CD14-positive monocyte (primary cell): Measurements from ENCODE around the gene TMEM164. TPM values are rescaled to one million over a fixed set of nuclear protein-coding genes. Genes with fewer than 3 reads are reported as not detected.

Experiments used
- DNase-seq, 3 donors: peaks; one replicate each; pipeline ENCODE4 v3.0.0-alpha.2; 2011 to 2022
- H2AFZ ChIP-seq: 2 replicates; pipeline ENCODE4 v1.6.0; 2012; ENCODE audit warnings: mild to moderate bottlenecking, low read depth, low read length, inconsistent platforms; ENCODE audit not compliant: insufficient read depth, poor library complexity, severe bottlenecking
- H3K27ac ChIP-seq, 2 donors: 1 replicate in 1 of 2; 2 replicates in 1 of 2; pipeline ENCODE4 v1.5.1; 2012 to 2013; ENCODE audit warnings: low read length in 2 of 2, control low read depth in 1 of 2, inconsistent platforms in 1 of 2, low read depth in 1 of 2, mild to moderate bottlenecking in 1 of 2
- H3K27me3 ChIP-seq, 2 donors: one replicate each; pipeline versions ENCODE4 v1.6.0 to v1.6.1; 2011 to 2013; ENCODE audit warnings: low read length in 2 of 2; ENCODE audit not compliant: control insufficient read depth in 2 of 2, insufficient read depth in 2 of 2
- H3K36me3 ChIP-seq, 2 donors: replicated peaks in 1 of 2; 1 replicate in 1 of 2; 2 replicates in 1 of 2; pipeline versions ENCODE4 v1.5.1 to v1.6.1; 2012 to 2013; ENCODE audit warnings: low read length in 2 of 2, control low read depth in 1 of 2, inconsistent platforms in 1 of 2, mild to moderate bottlenecking in 1 of 2; ENCODE audit not compliant: insufficient read depth in 2 of 2, control insufficient read depth in 1 of 2
- H3K4me1 ChIP-seq, 2 donors: 1 replicate in 1 of 2; 2 replicates in 1 of 2; pipeline versions ENCODE4 v1.5.1 to v1.6.1; 2012 to 2013; ENCODE audit warnings: low read length in 2 of 2, control low read depth in 1 of 2, inconsistent platforms in 1 of 2, mild to moderate bottlenecking in 1 of 2, moderate library complexity in 1 of 2; ENCODE audit not compliant: insufficient read depth in 2 of 2, control insufficient read depth in 1 of 2
- H3K4me2 ChIP-seq: replicated peaks from 2 replicates; pipeline ENCODE3; 2012; ENCODE audit warnings: low read length, moderate library complexity, mild to moderate bottlenecking; ENCODE audit not compliant: poor library complexity, severe bottlenecking; ENCODE audit errors: extremely low read depth
- H3K4me3 ChIP-seq, 3 experiments: fragments of 200-600 bp in 1 of 3; sonication (generic) in 1 of 3; replicated peaks in 1 of 3; 1 replicate in 2 of 3; 2 replicates in 1 of 3; pipeline ENCODE4 v1.5.1; 2011 to 2013; ENCODE audit warnings: low read length in 3 of 3, mild to moderate bottlenecking in 3 of 3, control low read depth in 2 of 3, low read depth in 2 of 3, inconsistent platforms in 1 of 3, moderate library complexity in 1 of 3
- H3K79me2 ChIP-seq: 2 replicates; pipeline ENCODE4 v1.6.0; 2012; ENCODE audit warnings: mild to moderate bottlenecking, control low read depth, inconsistent platforms, low read length, moderate library complexity; ENCODE audit not compliant: insufficient read depth
- H3K9ac ChIP-seq: 2 replicates; pipeline ENCODE4 v1.6.0; 2017; ENCODE audit warnings: low read length, mild to moderate bottlenecking; ENCODE audit not compliant: insufficient read depth, poor library complexity, severe bottlenecking
- H3K9me3 ChIP-seq, 2 donors: replicated peaks in 1 of 2; 1 replicate in 1 of 2; 2 replicates in 1 of 2; pipeline versions ENCODE4 v1.5.1 to v1.6.1; 2012 to 2013; ENCODE audit warnings: low read length in 2 of 2, control low read depth in 1 of 2; ENCODE audit not compliant: control insufficient read depth in 1 of 2, insufficient read depth in 1 of 2
- H4K20me1 ChIP-seq: 2 replicates; pipeline ENCODE4 v1.6.0; 2012; ENCODE audit warnings: mild to moderate bottlenecking, low read length, control low read depth, moderate library complexity; ENCODE audit not compliant: insufficient read depth
- H3K27ac Mint-ChIP-seq, 7 donors: one replicate each; pipeline ENCODE4 v1.8.0; 2020; ENCODE audit warnings: mild to moderate bottlenecking in 7 of 7, mixed read lengths in 7 of 7, moderate library complexity in 6 of 7, inconsistent platforms in 2 of 7
- H3K27me3 Mint-ChIP-seq, 3 donors: one replicate each; pipeline ENCODE4 v1.8.0; 2021 to 2022; ENCODE audit warnings: low read depth in 3 of 3, mild to moderate bottlenecking in 3 of 3, mixed read lengths in 3 of 3, moderate library complexity in 3 of 3, inconsistent platforms in 1 of 3
- H3K36me3 Mint-ChIP-seq, 2 donors: one replicate each; pipeline ENCODE4 v1.8.0; 2020; ENCODE audit warnings: mixed read lengths in 2 of 2, inconsistent platforms in 1 of 2, mild to moderate bottlenecking in 1 of 2
- H3K4me1 Mint-ChIP-seq: one replicate; pipeline ENCODE4 v1.8.0; 2020; ENCODE audit warnings: mild to moderate bottlenecking, mixed read lengths
- H3K4me3 Mint-ChIP-seq, 2 donors: one replicate each; pipeline ENCODE4 v1.8.0; 2020; ENCODE audit warnings: mild to moderate bottlenecking in 2 of 2, mixed read lengths in 2 of 2, moderate library complexity in 1 of 2
- H3K9me3 Mint-ChIP-seq, 7 donors: one replicate each; pipeline ENCODE4 v1.8.0; 2020 to 2022; ENCODE audit warnings: mixed read lengths in 7 of 7, mild to moderate bottlenecking in 6 of 7, moderate library complexity in 6 of 7, inconsistent platforms in 2 of 7
- CTCF ChIP-seq: fragments of 200-600 bp; IDR thresholded peaks from one replicate; pipeline ENCODE4 v1.8.0; 2022; ENCODE audit warnings: antibody characterized with exemption, mild to moderate bottlenecking
- WGBS: methylation state at CpG from one replicate; pipeline ENCODE4 v1.1.5; 2013; ENCODE audit warnings: missing lambda C conversion rate; ENCODE audit not compliant: insufficient coverage; 5-methylcytosine and 5-hydroxymethylcytosine counted together
- intact Hi-C, 2 donors: fragments of 100-400 bp; cut with micrococcal nuclease; formaldehyde crosslinking; loops; one replicate each; pipeline versions ENCODE4 v1.15.0 to v1.15.1; 2023
- polyA plus RNA-seq, 3 donors: library from polyadenylated mRNA; depleted of rRNA in 1 of 3; unstranded in 2 of 3; stranded (reverse) in 1 of 3; fragments of 300-500 nt in 2 of 3; fragments of >200 nt in 1 of 3; fragmentation: Illumina TruSeq in 2 of 3; gene quantifications; 1 replicate in 2 of 3; 2 replicates in 1 of 3; pipeline ENCODE4 v1.2.3, GENCODE V29; 2012 to 2021

TMEM164 gene
- polyA plus RNA-seq, 3 donors: 5.3 to 39.5 (median 7.3) TPM

DNA sequence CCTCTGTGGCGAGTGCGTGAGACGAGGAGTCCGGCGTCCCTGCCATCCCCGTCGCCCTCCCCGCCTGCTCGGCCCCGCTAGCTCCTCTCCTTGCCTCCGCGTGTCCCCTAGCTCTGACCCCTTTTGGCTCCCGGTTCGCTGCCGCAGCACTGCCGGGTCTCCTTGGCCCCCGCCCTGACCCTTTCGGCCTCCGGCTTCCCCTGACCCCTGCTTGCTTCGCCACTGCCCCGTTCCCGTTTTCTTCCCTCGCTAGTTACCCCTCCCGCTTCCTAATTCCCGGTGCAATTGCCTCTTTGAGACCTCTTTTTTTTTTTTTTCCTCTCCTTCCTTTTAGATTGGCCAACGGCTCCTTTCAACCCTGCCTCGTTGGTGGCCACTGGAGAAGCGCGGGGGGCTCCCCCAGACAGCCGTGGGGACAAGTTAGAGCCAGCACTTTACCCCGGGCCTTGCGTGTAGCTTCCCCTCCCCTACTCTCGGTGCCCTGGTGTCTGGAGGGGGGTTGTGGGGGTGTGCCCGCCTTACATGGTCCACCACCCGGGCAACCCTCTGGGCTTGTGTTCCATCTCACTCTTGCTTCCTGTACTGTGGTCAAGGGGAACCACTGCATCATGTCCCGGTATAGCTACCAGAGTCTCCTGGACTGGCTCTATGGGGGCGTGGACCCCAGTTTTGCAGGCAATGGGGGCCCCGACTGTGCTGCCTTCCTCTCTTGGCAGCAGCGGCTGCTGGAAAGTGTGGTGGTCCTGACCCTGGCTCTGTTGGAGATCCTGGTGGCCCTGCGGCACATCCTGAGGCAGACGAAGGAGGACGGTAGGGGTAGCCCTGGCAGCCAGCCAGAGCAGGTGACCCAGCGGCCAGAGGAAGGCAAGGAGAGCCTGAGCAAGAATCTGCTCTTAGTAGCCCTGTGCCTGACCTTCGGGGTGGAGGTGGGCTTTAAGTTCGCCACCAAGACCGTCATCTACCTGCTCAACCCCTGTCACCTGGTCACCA, 548 bp downstream of the TMEM164 start:
- peaks cover 56 to 57% of the 10 kb centered on the region in 2 donors for H3K4me1 ChIP-seq
- H3K79me2 ChIP-seq: peaks cover 56% of the 10 kb centered on the region
- H3K36me3 ChIP-seq: peaks cover 0 to 3% of the 10 kb centered on the region in 2 donors
- H4K20me1 ChIP-seq: peaks cover 46% of the 10 kb centered on the region
- WGBS: 7% methylated on average over 17 of the region's 46 CpGs
- no peaks in the 10 kb centered on the region for H3K9me3 ChIP-seq
- H2AFZ ChIP-seq: peak overlapping the region; percentile 71
- H3K27me3 ChIP-seq: no peaks in the 10 kb centered on the region
- peaks cover 0 to 13% (median 6%) of the 10 kb centered on the region in 7 donors for H3K9me3 Mint-ChIP-seq
- H3K36me3 Mint-ChIP-seq: peaks cover 3 to 6% of the 10 kb centered on the region in 2 donors
- intact Hi-C loops: loop anchor here in 1 of 2 donors (10.0 kb wide), 1 partner anchor 81 kb away; no protein-coding TSS in a partner anchor
- H3K4me1 Mint-ChIP-seq: peaks cover 54% of the 10 kb centered on the region
- H3K9ac ChIP-seq: peak overlapping the region; percentile 72
- peak overlapping the region; percentile 77 to 80 for H3K27ac ChIP-seq
- peak overlapping the region; percentile 90 to 92 for H3K4me3 Mint-ChIP-seq
- DNase-seq: peak in 1 of 3 donors; percentile 24
- H3K4me3 ChIP-seq: peak overlapping the region; percentile 53 to 86 (median 83)
- TF ChIP-seq CTCF: no peak
- peaks cover 0 to 14% (median 0%) of the 10 kb centered on the region in 3 donors for H3K27me3 Mint-ChIP-seq
- H3K4me2 ChIP-seq: peak overlapping the region; percentile 85
- H3K27ac Mint-ChIP-seq: peak overlapping the region; percentile 81 to 94 (median 92)

- intact Hi-C loops: loop anchor here in 1 of 2 donors (10.0 kb wide), 1 partner anchor 81 kb away; no protein-coding TSS in a partner anchor
- Histone ChIP-seq H3K79me2 (peaks cover 63% of the 10 kb centered on the region), H3K9me3 (no peaks in the 10 kb centered on the region), H3K27ac (peak overlapping the region in 1 of 2 donors; percentile 80), H3K9ac (no peak overlapping the region), H3K4me1 (peaks cover 56 to 57% of the 10 kb centered on the region in 2 donors), H2AFZ (no peak overlapping the region), H3K27me3 (no peaks in the 10 kb centered on the region), H3K4me2 (peak overlapping the region; percentile 85), H4K20me1 (peaks cover 46% of the 10 kb centered on the region), H3K36me3 (peaks cover 0 to 5% of the 10 kb centered on the region in 2 donors), H3K4me3 (peak overlapping the region in 2 of 3 experiments; percentile 83 to 86)
- H3K9me3 Mint-ChIP-seq: peaks cover 0 to 13% (median 6%) of the 10 kb centered on the region in 7 donors
- WGBS: 60% methylated on average over 5 of the region's 8 CpGs
- H3K4me1 Mint-ChIP-seq: peaks cover 59% of the 10 kb centered on the region
- H3K27me3 Mint-ChIP-seq: peaks cover 0 to 13% (median 0%) of the 10 kb centered on the region in 3 donors
- peaks cover 6 to 8% of the 10 kb centered on the region in 2 donors for H3K36me3 Mint-ChIP-seq
- TF ChIP-seq CTCF: no peak
- H3K27ac Mint-ChIP-seq: peak overlapping the region in 3 of 7 donors; percentile 11 to 75 (median 22)
- peak overlapping the region; percentile 90 to 92 for H3K4me3 Mint-ChIP-seq
- no peak for DNase-seq
These were observed 1.3 kb downstream of the TMEM164 start for GRCh38 chrX:110004215-110004614.
